ENCODE data around the gene MTFR2.
"Not testable (repeated sequence)": the region's sequence is repeated elsewhere in the genome, so short reads cannot be mapped to it uniquely, and the experiment has no call there.

The MTFR2 gene

DNA sequence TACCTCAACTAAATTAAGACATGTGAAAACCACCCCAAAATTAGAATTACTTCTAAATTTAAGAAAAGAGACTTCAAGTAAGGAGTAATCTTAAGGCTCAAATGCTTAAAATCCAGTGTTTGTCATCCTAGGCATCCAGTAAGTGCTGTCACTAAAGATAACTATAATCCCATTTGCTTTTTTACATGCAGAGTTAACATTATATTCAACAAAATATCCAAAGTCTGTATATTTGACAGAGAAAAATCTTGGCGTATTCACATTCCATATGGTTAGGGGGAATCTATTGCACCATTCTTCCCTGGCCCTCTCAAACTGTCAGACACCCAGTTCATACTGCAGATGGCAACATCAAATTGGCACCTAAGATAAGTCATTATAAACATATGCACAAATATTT lies 17.4 kb downstream of the MTFR2 start:
- DNase-seq: no peak

DNA sequence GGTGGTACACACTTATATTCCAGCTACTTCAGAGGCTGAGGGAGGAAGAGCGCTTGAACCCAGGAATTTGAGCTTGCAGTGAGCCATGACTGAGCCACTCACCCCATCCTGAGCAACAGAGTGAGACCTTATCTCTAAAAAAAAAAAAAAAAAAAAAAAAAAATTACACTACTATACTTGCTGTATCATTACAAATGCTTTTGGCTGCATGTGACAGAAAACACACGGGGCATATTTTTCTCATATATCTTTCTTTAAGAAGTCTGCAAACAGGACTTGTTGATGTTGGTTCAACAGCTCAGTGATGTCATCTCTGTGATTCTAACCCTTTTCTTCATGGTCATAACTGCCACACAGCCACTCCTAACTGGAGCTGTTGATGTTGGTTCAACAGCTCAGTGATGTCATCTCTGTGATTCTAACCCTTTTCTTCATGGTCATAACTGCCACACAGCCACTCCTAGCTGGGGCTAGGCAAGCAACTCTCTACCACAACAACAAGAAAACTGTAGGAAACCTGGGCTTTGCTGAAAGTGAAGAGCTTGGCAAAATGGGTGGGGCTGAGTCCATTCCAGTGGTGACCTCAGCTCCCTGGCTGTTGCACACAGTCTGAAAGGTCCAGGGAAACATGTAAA lies 19.8 kb downstream of the MTFR2 start:
- DNase-seq: no peak

DNA sequence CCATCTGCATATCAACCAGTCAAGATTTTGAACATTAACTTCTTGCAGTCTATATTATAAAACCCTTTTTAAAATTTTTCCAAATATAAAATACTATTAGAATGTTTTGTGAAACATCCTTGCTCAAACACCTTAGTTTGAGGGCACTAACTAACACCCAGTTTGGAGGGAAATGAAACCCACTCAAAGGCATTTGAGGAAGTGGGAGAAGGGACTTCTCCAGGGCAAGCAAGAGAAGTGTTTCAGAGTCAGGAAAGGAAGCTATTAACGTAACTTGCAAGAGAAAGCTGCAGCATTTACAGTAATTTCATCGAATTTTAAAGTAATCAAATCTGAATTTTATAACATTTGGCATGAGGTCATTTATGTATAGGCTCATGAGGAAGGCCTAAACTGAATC lies 21.3 kb downstream of the MTFR2 start:
- DNase-seq: no peak

DNA sequence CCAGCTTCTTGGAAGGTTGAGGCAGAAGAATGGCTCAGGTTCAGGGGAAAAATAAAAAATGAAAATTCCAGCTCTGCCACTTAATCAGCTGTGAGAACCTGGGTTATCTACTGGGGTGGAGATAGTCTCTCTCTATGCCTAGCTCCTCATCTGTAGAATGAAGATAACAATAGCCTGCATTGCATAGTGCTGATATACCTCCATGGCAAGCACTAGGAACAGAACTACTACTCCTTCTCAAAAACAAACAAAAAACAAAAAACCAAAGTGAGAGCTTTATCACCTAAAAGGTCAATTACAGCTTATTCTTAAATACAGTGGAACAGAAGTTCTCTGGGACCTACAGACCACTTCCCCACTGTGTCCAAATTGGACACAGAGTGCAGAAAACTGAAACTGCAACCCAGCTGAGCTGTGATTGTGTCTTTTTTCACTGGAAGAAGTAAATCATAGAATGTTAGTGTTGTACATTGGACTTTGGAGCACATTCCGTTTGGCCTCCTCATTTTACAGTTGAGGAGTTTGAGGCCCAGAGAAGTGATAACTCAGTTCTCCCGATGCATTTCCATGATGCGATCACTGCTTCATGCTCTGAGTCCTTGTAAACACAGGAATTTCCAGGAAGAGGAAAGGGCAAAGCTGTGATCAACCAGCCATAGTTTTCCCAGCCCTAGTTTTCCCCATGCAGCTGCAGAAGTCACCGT lies 23.3 kb downstream of the MTFR2 start:
- DNase-seq: no peak

DNA sequence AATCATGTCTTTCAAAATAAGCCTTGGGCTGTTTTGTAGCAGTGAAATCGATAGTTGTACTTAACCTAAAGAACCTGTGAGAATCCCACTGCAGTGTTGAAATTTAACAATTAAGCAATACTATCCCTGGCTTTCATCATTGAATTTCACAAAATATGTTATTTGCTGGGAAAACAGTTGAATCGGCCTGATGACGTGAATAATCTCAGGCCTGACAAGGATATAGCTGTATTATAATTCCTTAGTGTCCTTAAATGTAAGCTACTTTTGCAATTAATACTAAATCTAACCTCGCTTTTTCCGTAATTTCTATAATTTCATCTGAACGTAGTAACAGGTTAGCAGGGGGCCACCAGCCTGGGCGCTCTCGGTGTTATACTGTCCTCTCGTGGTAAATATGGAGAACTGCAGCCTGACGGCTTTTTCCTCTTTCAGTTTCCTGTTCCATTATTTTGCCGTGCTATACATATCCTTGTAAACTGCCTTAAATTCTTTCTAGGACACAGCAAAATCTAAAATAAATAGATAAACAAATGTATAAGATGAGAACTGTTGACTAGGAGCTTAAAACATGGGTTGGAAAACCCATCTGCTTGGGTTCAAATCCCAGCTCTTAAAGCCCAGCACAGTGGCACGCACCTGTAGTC lies 24.0 kb downstream of the MTFR2 start:
- no peak for DNase-seq

DNA sequence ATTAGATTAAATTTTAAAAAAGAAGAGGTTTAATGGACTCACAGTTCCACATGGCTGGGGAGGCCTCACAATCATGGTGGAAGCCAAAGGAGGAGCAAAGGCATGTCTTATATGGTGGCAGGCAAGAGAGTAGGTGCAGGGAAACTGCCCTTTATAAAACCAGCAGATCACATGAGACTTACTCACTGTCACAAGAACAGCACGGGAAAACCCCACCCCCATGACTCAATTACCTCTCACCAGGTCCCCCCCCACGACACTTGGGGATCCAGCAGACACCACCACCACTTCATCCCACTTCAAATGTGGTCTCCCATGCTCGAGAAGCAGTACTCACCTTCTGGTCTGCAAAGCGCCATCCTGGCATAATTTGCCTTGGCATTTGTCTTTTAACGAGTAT lies 24.6 kb downstream of the MTFR2 start:
- DNase-seq: no peak

DNA sequence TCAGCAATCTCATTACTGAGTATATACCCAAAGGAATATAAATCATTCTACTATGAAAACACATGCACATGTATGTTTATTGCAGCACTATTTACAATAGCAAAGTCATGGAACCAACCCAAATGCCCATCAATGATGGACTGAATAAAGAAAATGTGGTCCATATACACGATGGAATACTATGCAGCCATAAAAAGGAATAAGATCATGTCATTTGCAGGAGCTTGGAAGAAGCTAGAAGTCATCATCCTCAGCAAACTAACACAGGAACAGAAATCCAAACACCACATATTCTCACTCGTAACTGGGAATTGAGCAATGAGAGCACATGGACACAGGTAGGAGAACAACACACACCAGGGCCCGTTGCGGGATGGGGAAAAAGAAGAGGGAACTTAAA lies 25.1 kb downstream of the MTFR2 start:
- DNase-seq: not testable (repeated sequence)

DNA sequence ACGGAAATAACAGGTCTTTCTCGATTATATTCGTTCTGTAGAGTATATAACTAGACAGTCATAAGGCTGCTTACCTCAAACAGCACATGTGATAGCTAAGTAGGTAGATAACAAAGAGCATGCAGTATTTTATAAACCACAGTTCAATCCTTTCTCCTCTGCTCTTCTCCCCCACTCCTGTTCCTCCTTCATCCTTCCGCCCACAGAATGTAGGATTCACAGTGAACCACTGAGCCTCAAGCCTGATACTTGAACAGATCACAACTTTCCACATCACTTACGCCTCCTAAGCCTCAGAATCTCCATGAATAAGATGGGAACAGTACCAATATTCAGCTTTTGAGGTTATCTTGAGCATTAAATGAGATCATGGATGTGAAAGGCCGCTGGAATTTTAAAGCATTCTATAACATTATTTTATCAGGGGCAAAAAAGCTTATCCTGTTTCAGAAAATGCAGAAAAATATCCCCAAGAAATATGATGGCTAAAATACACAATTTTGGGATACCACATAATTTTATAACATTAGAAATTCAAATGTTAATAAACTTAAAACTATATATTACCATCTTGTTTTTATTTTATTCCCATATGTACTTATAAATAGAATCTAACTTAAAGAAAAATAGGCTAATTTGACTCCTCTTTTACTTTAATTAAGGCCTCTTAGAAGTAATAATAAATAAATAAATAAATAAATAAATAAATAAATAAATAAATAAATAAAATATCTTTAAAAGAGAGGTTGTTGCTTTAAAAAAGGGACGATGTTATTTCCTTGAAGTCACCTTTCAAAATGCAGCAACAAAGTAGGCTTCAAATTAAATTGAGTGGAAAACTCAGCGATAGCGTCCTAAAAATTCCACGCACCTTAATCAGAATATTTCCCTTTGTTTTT lies 33.4 kb downstream of the MTFR2 start:
- no peak for DNase-seq

DNA sequence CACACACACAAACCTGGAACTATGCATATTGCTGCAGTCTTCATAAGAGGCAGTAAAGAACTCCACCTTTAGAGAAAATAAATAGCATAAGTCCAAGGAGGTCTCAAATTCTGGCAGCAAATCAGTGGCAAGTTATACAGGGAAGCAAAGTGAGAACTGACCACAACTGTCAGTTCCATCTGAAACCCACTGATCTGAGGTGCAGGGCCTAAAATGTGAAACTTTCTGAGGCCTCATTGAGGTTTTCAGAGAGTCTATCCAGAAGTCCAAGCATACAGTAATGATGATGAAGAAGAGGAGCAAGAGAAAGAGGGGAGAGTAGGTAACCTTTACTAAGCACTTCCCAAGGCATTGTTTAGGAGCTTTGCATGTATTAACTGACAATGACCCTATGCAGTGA lies 36.3 kb downstream of the MTFR2 start:
- DNase-seq: no peak

DNA sequence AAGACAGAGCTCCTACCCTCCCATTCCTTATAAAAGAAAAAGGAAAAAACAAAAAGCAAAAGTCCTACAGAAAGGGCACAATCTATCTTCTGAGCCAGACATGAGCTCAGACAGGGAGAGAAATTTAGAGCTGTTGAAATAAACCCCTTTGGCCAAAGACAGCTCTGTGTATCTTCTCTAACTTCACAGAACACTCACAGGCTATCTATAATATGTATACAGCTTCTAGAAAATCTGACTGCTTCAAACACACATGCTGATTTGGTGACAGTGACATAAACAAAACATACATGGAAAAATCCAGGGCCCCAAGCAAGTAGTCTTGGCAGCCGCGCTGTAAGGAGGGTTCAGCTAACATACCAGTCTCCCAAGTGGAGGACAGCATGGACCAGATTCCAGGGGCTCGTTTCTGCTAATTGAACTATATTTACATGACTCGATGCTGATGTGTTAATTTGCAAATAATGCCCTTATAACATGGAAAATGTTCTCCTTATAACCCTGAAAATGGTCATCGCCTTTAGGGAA lies 37.0 kb downstream of the MTFR2 start:
- no peak for DNase-seq

DNA sequence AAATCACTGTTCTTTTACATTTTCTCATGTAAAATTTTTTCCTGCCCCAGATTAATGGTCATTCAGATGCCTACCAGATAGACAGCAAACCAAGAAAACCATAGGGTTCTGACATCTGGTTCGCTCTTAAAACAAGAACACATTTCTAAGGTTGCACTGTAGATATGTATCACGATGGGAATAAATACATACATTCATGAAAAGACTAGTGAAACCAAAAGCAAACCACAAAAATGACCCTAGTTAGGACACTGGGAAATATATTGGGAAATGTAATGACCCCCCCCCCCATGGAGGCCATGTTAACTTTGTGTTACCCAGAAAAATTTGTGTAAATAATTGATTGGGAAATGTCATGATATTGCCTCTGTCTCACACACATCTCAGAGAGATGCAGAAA lies 37.5 kb downstream of the MTFR2 start:
- no peak for DNase-seq

DNA sequence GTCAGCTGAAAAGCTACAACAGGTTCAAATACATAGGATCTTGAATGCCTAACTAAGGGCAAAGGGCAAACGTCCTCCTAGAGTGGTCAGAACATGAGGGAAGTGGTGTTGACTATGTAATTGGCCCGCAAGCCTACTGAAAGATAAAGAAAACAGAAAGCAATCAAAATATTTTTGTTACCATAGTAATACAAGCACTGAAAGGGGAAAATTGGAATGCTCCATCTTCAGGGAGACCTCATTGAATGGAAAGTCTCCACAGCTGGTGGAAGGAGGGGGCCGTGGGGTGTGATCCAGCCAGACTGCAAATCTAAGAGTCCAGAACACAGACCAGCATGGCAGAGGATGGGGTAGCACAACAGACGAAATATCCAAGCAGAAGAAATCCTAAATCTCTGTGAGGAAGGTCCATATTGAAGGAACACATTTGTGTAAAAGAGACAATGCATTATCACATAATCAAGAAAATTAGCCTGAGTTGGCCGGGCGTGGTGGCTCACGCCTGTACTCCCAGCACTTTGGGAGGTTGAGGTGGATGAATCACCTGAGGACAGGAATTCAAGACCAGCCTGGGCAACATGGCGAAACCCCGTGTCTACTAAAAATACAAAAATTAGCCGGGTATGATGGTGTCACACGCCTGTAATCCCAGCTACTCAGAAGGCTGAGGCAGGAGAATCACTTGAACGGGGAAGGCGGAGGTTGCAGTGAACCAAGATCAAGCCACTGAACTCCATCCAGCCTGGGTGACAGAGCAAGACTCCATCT lies 39.5 kb downstream of the MTFR2 start:
- no peak for DNase-seq

DNA sequence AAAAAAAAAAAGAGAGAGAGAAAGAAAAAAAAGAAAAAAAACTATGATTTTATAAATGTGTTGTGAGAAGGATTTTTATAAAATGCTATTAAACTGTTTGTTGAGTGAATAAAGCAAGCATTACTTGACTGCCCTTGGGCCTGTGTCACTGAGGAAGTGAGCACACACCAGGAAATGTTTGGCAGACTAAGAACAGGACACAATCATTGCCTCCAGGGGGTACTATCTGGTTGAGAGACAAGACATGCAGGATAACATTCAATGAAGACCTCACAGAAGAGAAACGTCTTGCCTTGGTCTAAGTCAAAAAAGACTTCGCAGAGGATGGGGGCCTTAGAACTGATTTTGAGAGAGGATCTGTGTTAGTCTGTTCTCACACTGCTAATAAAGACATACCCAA lies 40.6 kb downstream of the MTFR2 start:
- DNase-seq: no peak

DNA sequence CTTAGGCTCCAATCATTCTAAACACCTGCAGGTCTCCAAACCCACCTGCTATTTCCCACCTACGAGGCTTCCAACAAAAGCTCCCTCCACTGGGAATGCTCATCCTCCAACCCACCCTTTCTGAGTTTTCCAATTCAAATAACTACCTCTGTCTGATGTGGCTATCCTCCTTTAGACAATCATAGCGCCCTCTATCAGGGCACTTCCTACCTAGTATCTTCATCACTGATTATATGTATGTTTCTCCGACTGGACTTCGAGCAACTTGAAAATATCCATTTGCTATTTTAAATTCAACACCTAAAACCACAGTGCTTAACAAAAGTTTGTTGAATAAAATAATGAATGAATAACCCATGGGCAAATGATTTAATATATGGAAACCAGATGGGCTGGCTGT lies 41.3 kb downstream of the MTFR2 start:
- DNase-seq: no peak

DNA sequence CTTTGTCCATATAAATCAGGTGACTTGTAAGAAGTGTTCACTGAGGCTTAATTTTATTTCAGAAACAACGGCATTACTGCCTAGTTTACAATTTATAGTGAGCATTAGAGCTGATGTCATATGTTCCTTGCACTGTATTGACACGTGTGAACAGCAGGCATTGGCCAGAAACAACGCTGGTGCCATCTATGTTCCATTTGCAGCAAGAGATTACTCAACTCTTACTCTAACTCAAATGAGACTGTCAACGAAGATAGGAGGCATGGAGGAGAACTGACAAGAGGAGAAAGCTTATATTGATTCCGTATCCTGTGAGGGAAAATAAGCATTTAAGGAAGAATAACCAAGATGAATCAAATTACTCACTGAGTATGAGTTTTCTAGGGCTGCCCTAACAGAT lies 48.4 kb downstream of the MTFR2 start:
- DNase-seq: no peak

DNA sequence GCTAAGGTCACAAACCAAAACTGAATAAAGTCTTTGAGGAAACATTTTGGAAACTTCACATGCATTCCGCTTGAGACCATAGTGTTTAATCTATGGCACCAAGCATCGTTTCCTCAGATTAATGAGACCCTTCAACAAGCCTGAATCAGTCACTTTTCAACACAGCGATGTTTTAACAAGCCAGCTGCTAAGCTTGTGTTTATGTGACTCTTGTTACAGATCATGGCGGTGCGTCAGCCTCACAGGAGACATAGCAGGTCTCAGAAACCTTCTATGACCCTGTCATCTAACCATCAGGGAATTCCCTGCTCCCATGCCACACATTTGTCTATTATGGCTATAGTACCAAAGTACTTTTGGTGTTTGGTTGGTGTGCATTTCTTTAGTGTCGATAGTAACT lies 57.2 kb downstream of the MTFR2 start:
- DNase-seq: no peak

DNA sequence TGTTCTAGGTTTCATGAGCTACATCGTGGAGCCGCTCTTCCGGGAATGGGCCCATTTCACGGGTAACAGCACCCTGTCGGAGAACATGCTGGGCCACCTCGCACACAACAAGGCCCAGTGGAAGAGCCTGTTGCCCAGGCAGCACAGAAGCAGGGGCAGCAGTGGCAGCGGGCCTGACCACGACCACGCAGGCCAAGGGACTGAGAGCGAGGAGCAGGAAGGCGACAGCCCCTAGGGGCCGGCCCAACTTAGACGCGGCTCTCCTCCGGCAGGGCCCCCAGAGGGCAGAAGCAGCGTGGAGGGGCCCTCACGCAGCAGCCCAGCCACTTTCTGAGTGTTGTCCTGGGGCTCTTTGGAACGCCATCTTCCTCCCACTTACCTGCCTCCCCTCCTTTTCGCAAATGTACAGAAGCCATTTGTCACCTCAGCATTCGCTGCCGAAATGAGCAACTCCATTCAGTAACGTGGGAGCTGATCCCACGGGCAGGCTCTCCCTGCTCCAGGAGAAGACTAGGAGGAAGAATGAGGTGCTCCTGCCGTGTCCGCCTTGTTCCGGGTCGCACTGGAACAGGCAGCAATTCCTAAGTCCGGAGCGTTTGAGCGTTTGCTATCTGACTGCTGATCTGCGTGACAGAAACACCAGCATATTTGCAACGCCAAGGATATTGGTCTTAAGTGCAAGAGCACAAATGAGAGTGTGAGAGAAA lies 58.4 kb downstream of the MTFR2 start:
- no peak for DNase-seq

DNA sequence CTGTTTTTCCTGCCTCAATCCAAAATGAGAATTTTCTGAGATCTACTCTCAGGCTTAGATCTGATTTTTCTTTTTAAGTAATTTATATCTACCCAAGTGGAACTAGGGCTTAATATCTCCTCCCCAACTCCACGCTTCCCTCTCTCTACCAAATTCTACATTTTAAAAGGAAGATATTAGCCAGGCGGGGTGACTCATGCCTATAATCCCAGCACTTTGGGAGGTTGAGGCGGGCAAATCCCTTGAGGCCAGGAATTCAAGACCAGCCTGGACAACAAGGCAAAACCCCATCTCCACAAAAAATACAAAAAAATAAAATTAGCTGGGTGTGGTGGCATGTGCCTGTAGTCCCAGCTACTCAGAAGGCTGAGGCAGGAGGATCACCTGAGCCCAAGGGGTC lies 61.0 kb downstream of the MTFR2 start:
- DNase-seq: no peak

DNA sequence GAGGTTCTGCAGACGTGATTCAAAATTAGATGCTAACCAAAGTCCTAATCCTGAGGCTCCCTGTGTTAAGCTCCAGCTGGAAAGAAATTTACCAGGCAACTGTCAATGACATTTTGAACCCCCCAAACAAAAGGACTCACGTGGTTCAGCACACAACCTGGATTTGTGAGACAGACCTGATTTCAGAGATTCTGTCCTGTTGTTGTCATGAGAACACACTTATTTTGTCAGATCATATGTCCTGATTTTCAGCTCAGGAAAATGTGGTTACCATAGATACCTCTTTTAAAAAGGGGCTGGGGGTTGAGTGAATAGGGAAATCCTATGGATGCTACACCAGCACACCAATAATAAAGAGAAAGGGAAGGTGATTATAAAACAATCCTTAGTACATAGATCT lies 61.6 kb downstream of the MTFR2 start:
- DNase-seq: no peak

DNA sequence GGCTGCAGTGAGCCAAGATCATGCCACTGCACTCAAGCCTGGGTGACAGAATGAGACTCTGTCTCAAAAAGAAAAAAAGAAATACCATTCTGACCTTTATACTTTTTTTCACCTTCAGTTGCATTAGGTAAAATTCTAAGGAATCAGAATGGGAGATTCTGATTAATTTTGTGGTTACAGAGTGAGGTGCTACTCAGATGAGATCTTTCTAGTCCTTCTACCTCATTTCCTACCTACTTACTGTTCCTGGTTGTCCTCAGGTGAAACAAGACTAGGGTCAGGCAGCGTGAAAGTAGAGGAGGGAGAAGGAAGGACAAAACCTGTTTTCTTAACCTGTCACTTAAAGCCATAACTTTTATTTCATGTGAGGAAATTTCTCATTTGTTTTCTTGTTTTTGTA lies 63.7 kb downstream of the MTFR2 start:
- DNase-seq: no peak

DNA sequence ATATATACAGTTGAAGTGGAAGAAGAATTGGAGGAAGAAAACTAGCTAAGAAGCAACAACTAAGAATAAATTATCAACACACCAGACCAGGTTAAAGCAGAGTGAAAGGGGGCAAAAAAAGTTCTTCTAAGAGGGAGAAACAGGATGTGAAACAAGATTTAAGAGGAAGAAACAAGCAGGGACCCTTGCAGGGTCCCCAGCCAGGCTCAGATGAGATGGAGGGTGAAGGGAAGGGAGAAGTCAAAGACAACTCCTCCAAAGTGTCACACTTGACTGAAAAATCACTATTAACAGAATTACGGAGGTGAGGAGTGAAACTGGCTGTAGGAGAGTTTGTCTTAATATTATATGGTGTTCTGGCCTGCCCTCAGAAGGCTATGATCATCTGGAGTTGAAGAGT lies 65.4 kb downstream of the MTFR2 start:
- DNase-seq: no peak

DNA sequence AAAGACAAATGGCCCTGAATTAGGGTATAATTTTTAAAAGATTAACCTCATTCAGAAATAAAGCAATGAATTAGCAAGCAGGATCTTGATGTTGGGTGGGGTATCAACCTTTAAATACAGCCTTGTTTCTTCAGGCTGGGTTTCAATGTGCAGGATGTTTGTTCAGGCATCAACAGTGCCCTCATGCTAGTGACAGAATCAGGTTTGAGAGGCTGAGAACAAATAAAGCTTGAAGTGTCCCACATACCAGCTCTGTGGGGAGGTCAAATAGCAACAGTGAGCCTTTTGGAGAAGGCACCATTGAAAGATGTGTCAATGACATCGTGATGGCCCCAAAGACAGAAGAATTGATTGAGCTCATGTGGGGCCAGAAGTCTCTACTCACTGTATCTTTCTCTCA lies 68.2 kb downstream of the MTFR2 start:
- DNase-seq: no peak

Measured in NCI-H510A (cell line).